Nucleus accumbens (tissue), 56 donors: ENCODE data around the gene SUPT20HL1.

ENCODE experiments used
- DNase-seq, 56 donors: peaks; one replicate each; lab custom pipeline; 2025; lab: John Stamatoyannopoulos, UW

The SUPT20HL1 gene

GRCh38 chrX:24392709-24393108 lies 32.3 kb downstream of the SUPT20HL1 start:
- no peak for DNase-seq

GRCh38 chrX:24395775-24396174 lies 35.3 kb downstream of the SUPT20HL1 start:
- peak in 27 of 56 donors; percentile 0 to 44 (median 4) for DNase-seq

DNA sequence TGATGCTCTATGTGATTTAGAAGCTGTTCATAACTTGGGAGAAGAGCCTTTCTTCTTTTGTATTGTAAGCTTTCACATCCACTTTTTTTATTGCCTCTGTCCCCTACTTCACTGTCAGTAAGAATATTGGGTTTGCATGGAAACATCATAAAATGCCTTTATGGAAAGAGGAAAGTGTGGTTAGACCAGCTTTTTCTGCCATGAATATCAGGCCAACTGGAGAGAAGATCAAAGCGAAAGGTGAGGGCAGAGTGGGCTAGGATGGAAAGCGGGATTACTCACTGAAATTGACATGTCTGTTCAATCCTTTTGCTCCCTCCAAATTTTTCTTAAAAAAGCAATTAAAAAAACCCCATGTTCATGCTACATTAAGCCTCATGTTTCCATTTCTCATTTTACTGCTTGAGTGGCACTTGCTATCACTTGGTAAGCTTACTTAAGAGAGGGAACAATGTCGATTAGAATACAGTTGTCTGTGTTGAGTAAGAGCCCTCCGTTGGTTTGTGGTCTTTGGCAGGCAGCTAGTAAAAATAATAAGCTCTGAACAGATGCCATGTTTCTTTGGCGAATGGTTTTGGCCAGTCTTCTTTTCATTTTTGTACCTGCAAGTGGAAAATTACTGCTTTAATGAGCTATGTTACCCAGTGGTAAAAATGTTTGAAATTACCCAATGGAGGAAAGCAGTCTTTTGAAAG lies 35.9 kb downstream of the SUPT20HL1 start:
- no peak for DNase-seq

DNA sequence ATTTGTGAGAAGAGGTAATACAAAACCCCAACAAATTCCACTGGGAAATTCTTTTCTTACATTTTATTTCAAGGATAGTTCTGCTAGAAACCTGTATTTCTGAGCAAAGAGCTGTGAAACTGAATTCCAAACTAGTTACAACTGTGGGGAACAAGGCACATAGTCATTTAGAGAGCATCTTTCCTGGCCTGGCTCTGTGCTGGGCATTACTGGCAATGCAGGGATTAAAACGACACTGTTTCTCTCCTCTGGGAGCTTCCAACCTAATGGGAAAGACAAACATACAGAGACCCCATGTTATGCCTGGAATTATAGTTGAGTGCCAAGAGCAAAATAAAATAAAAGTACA lies 36.5 kb downstream of the SUPT20HL1 start:
- DNase-seq, result no peak

DNA sequence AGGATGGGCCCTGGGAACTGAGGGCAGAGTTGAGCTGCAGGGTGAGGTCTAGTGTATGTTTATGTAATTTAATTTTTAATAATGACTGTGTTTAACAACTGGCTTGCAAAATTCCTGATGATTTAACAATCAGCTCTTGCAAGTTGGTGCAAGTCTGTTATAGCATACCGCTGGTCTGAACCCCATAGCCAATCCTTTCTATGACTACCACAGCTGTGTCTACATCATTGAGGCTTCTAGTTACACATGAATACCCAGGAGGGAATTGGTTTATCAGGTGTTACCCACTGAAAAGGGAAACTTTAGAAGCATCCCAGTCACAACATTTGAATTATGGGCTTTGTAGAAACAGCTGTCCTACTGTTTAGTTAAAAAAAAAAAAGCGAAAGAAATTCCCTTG lies 38.3 kb downstream of the SUPT20HL1 start:
- no peak for DNase-seq

- no peak for DNase-seq
Observed at GRCh38 chrX:24399550-24399949, 39.1 kb downstream of the SUPT20HL1 start.

DNA sequence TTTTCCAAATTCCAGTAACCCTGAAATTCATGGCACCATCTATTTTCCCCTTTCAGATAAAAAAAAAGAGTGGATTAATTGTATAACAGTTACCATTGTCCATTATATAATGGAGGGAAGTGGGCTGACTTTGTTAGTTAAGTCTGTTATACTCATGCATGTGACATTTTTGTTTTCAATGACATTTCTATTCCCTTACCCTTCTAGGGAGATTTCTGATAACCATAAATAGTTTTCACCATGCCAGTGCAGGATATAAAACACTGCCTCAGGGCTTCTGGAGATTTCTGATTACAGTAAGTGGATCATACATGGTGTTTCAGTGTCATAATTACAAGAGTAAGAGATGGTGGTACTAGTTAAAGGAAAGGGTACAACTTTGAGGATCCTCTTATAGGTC lies 45.5 kb downstream of the SUPT20HL1 start:
- DNase-seq, result no peak
